ENCODE measurements around the gene ARHGAP4.

DNA sequence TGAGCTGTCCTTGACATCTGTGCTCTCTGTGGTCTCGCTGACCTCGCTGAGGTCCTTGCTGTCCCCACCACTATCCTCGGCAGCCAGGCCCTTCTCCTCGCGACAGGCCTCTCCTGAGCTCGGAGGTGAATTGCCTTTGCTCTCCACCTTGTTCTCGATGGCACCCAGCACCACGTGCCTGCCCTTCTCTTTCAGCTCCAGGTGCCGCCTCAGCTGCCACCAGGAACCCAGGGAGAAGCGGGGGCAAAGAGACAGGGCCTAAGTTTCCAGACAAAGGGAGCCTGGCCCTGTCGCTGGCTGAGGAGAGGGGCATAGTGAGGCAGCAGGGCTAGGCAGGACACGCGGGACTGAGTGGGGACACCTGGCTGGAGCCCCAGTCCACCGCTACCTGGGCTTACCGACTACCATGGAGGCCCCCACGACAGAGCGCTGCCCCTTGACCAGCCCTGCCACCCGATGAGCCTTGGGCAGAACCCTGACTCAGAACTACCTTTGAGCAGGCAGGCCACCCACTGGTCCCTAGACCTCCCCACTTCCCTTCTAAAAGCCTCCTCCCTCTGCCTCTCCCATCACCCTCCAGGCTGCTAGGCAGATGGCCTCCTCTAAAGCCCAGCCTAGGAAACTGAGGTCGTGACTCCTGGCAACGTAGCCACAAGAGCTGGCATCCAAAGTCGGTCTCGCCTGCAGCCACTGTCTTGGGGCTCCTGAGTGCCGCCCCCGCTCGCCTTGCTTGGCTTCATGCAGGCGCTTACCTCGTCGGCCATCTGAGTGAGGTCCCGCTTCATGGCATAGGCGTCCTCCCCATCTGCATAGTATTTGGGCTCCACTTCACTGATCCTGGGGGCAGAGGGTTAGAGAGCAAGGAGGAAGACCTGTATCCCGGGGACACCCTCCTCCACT lies 4.2 kb upstream of the ARHGAP4 start:
- TF ChIP-seq SUZ12 (IDR thresholded peaks at IDR 0.05; ENCODE audit: extremely low read depth, insufficient read depth, insufficient read length) (no peak), YY1 (IDR thresholded peaks at IDR 0.05; ENCODE audit: insufficient read depth, insufficient read length) (no peak)

All from NT2/D1 (cell line).